ENCODE data around the gene NAT8L.

The NAT8L gene

DNA sequence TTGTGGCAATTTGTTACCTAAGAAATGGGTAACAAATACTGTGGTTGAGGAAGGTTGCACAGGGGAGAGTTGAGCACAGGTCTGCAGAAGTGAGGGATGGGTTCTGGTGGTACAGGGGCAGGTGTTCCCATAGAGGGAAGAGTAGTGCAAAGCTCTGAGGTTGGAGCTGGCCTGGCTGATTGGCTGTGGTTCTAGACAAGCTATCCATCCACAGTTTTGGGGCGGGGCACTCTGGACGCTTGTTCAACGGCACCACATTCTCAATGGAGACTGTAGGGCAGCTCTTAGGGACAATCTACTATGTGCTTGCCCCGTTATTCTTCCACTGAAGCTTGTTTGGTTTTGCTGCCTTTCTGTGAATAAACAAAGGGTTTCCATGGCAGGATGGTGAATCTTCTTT, 35.4 kb downstream of the NAT8L start:
- DNase-seq (ENCODE audit: low spot score), result no peak

- no peak for DNase-seq (ENCODE audit: low spot score)
Observed at GRCh38 chr4:2095236-2096072, 36.3 kb downstream of the NAT8L start.

GRCh38 chr4:2096073-2096609, 37.0 kb downstream of the NAT8L start:
- no peak for DNase-seq (ENCODE audit: low spot score)

DNA sequence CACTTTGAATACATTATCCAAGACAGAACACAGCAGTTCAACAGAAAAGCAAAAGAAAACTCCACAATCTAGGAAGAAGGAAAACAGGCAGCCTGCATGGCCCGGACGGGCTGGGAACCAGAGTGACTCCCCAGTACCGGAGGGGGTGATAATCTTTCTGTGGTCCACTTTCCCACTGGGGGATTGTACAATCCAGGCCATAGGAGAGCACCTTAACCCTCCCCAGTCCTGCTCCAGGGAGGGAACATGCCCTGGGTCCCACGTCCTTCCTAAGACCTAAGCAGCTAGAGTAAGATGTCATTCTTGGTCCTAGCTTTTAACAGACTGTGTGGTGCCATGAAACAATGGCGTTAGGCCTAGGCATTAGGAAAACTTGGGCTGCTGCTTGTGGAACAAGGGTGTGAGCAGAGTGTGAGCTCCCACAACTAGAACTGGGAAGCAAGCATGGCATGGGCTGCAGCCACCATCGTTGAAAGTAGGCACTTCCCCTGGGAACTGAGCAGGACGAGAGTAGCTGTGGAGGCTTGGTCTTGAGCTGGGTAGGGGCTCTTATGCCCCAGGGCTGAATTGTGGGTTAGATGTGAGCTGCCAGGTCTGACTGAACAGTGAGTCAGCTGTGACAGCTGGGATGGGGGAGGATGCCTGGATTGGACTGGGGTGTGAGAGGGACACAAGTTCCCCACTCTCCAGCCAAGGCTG, 42.4 kb downstream of the NAT8L start:
- DNase-seq (ENCODE audit: low spot score), result no peak

DNA sequence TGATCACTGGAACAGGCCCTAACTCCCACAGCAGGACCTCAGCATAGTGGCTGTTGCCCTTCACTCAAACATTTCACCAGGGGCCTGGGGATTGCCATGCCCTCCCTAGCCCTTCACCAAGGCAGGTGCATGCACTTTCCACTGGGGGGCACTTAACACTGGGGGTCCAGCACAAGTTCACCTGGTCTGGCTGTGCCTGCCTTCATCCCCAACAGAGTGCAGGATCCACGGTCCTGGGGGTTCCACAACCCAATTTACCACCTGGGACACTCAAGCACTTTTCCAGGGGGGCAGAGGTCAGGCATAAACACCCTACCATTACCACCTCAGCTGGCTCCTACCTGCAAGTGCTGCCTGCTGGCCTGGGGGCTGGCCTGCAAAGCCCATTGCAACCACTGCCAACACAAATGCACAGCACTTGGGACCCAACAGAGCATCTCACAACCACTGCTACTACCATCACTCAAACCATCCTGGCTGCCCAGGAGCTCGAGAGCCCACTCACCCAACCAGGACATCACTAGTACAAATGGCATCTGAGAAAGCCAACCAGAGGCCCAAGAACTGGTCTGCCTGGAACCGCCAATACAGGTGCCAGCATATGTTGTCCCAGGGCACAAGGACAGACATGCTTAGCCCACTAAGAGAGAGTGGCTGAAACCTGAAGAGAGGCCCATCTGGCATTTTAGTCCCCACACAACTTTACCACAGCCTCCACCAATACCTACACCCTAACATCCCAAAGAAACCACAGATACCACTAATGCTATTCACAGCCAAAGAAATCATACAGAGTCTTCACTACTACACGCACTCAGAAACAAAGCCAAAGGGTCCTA, 43.1 kb downstream of the NAT8L start:
- no peak for DNase-seq (ENCODE audit: low spot score)

DNA sequence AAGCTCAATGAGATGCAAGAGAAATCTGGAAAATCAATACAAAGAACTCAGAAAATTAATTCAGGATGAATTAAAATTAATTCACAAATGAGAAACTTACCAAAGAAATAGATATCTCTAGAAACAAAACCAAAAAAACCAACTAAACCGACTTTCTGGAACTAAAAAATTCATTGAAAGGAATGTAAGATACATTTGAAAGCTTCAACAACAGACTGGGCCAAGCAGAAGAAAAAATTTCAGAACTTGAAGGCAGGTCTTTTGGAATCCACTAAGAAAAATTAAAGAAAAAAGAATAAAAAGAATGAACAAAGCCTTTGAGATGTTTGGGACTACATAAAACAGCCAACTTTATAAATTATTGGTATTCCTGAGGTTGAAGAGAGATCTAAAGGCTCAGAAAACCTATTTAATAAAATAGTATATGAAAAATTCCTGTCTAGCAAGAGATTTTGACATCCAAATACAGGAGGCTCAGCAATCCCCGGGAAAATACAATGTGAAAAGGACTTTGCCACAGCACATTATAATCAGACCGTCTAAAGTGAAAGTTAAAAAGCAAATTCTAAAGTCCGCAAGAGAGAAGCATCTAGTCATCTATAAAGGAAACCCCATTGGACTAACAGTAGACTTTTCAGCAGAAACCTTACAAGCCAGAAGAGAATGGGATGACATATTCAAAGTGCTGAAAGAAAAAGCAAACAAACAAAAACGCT, 44.2 kb downstream of the NAT8L start:
- no peak for DNase-seq (ENCODE audit: low spot score)

DNA sequence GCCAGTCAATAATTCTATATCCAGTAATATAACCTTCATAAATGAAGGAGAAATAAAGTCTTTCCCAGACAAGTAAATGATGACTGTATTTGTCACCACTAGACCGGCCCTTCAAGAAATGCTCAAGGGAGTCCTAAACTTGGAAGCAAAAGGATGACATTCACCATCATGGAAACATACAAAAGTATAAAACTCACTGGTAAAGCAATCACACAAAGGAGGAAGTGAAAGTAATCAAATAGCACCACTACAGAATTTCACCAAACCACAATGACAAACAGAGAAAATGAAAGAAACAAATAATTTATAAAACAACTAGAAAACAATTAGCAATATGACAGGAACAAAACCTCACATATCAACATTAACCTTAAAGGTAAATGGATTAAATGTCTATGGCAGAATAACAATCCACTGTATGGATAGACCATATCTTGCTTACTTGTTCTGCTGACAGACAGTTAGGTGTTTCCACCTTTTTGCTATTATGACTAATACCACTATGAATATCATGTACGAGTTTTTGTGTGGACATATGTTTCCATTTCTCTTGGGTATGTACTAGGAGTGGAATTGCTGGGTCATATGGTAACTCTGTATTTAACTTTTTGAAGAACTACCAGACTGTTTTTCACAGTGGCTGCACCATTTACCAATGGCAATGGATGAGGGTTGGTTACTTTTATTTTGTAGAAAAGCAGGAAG, 44.9 kb downstream of the NAT8L start:
- no peak for DNase-seq (ENCODE audit: low spot score)

- DNase-seq (ENCODE audit: low spot score), result no peak
Observed at GRCh38 chr4:2104556-2105345, 45.6 kb downstream of the NAT8L start.

GRCh38 chr4:2105559-2105958, 46.4 kb downstream of the NAT8L start:
- DNase-seq (ENCODE audit: low spot score), result no peak

GRCh38 chr4:2116687-2117400, 57.7 kb downstream of the NAT8L start:
- no peak for DNase-seq (ENCODE audit: low spot score)
